ENCODE results near the gene ASCL2.

The ASCL2 gene

GRCh38 chr11:2263724-2264360 lies 6.5 kb downstream of the ASCL2 start:
- Mint-ChIP-seq H3K4me3 (no peak overlapping the region), H3K4me1 (peaks cover 28% of the 10 kb centered on the region), H3K9me3 (no peaks in the 10 kb centered on the region), H3K36me3 (peaks cover 6% of the 10 kb centered on the region), H3K27ac (no peak overlapping the region)
- DNase-seq (ENCODE audit: low spot score in 2 of 2): no peak
- ATAC-seq: no peak

- DNase-seq (ENCODE audit: low spot score in 2 of 2) (no peak), ATAC-seq (no peak)
- peaks cover 26% of the 10 kb centered on the region for H3K4me1 Mint-ChIP-seq
- no peak overlapping the region for H3K4me3 Mint-ChIP-seq
- H3K27ac Mint-ChIP-seq: no peak overlapping the region
- H3K9me3 Mint-ChIP-seq: no peaks in the 10 kb centered on the region
- peaks cover 4% of the 10 kb centered on the region for H3K36me3 Mint-ChIP-seq
Observed at GRCh38 chr11:2263071-2263565, 7.3 kb downstream of the ASCL2 start.

- no peak for DNase-seq (ENCODE audit: low spot score in 2 of 2)
- H3K4me3 Mint-ChIP-seq: no peak overlapping the region
Observed at GRCh38 chr11:2262301-2263070, 7.9 kb downstream of the ASCL2 start.

GRCh38 chr11:2261436-2262230 lies 8.8 kb downstream of the ASCL2 start:
- no peak overlapping the region for H3K4me3 Mint-ChIP-seq
- H3K9me3 Mint-ChIP-seq: no peaks in the 10 kb centered on the region
- ATAC-seq: no peak
- H3K36me3 Mint-ChIP-seq: no peaks in the 10 kb centered on the region
- H3K4me1 Mint-ChIP-seq: peaks cover 21% of the 10 kb centered on the region
- peak overlapping the region; percentile 58 for H3K27ac Mint-ChIP-seq
- no peak for DNase-seq (ENCODE audit: low spot score in 2 of 2)

More at GRCh38 chr11:2262301-2263070, 7.9 kb downstream of the ASCL2 start:
- Mint-ChIP-seq H3K27ac (peak overlapping the region; percentile 58), H3K4me1 (peaks cover 22% of the 10 kb centered on the region), H3K9me3 (no peaks in the 10 kb centered on the region), H3K36me3 (no peaks in the 10 kb centered on the region)
- no peak for ATAC-seq

GRCh38 chr11:2260491-2261364 lies 9.7 kb downstream of the ASCL2 start:
- Mint-ChIP-seq H3K4me1 (peaks cover 12% of the 10 kb centered on the region), H3K4me3 (no peak overlapping the region), H3K9me3 (no peaks in the 10 kb centered on the region), H3K36me3 (no peaks in the 10 kb centered on the region), H3K27ac (no peak overlapping the region)
- no peak for DNase-seq (ENCODE audit: low spot score in 2 of 2)
- ATAC-seq: no peak

- DNase-seq (ENCODE audit: low spot score in 2 of 2) (no peak), ATAC-seq (no peak)
- Mint-ChIP-seq H3K4me3 (no peak overlapping the region), H3K4me1 (peaks cover 5% of the 10 kb centered on the region), H3K36me3 (no peaks in the 10 kb centered on the region), H3K9me3 (no peaks in the 10 kb centered on the region), H3K27ac (peak overlapping the region; percentile 40)
Observed at GRCh38 chr11:2259897-2260451, 10.4 kb downstream of the ASCL2 start.

GRCh38 chr11:2259466-2259830 lies 10.9 kb downstream of the ASCL2 start:
- Mint-ChIP-seq H3K27ac (peak overlapping the region; percentile 40), H3K9me3 (no peaks in the 10 kb centered on the region), H3K36me3 (no peaks in the 10 kb centered on the region), H3K4me1 (peaks cover 5% of the 10 kb centered on the region), H3K4me3 (no peak overlapping the region)
- peak in 1 of 2 donors; percentile 41 for DNase-seq (ENCODE audit: low spot score in 2 of 2)
- no peak for ATAC-seq

- Mint-ChIP-seq H3K9me3 (no peaks in the 10 kb centered on the region), H3K27ac (no peak overlapping the region), H3K36me3 (no peaks in the 10 kb centered on the region), H3K4me1 (peaks cover 5% of the 10 kb centered on the region), H3K4me3 (no peak overlapping the region)
- DNase-seq (ENCODE audit: low spot score in 2 of 2) (peak in 1 of 2 donors; percentile 44), ATAC-seq (no peak)
Observed at GRCh38 chr11:2258501-2259465, 11.6 kb downstream of the ASCL2 start.

GRCh38 chr11:2256951-2257700 lies 13.3 kb downstream of the ASCL2 start:
- no peak for DNase-seq (ENCODE audit: low spot score in 2 of 2)
- Mint-ChIP-seq H3K9me3 (no peaks in the 10 kb centered on the region), H3K36me3 (no peaks in the 10 kb centered on the region), H3K27ac (no peak overlapping the region), H3K4me1 (peaks cover 5% of the 10 kb centered on the region), H3K4me3 (no peak overlapping the region)
- no peak for ATAC-seq

- H3K9me3 Mint-ChIP-seq: no peaks in the 10 kb centered on the region
- no peak overlapping the region for H3K4me3 Mint-ChIP-seq
- no peak for ATAC-seq
- H3K4me1 Mint-ChIP-seq: peaks cover 5% of the 10 kb centered on the region
- H3K27ac Mint-ChIP-seq: no peak overlapping the region
- DNase-seq (ENCODE audit: low spot score in 2 of 2): no peak
- H3K36me3 Mint-ChIP-seq: no peaks in the 10 kb centered on the region
Observed at GRCh38 chr11:2256293-2256913, 14.0 kb downstream of the ASCL2 start.

- no peaks in the 10 kb centered on the region for H3K4me1 Mint-ChIP-seq
- H3K9me3 Mint-ChIP-seq: no peaks in the 10 kb centered on the region
- no peak overlapping the region for H3K4me3 Mint-ChIP-seq
- peaks cover 5% of the 10 kb centered on the region for H3K36me3 Mint-ChIP-seq
- ATAC-seq: no peak
- DNase-seq (ENCODE audit: low spot score in 2 of 2): no peak
- H3K27ac Mint-ChIP-seq: no peak overlapping the region
Observed at GRCh38 chr11:2252018-2252417, 18.4 kb downstream of the ASCL2 start.

GRCh38 chr11:2251138-2251537 lies 19.2 kb downstream of the ASCL2 start:
- no peak for ATAC-seq
- H3K4me1 Mint-ChIP-seq: no peaks in the 10 kb centered on the region
- DNase-seq (ENCODE audit: low spot score in 2 of 2): no peak
- H3K27ac Mint-ChIP-seq: no peak overlapping the region
- peaks cover 5% of the 10 kb centered on the region for H3K36me3 Mint-ChIP-seq
- no peak overlapping the region for H3K4me3 Mint-ChIP-seq
- H3K9me3 Mint-ChIP-seq: no peaks in the 10 kb centered on the region

GRCh38 chr11:2250485-2250884 lies 19.9 kb downstream of the ASCL2 start:
- peak overlapping the region; percentile 39 for H3K27ac Mint-ChIP-seq
- H3K9me3 Mint-ChIP-seq: no peaks in the 10 kb centered on the region
- DNase-seq (ENCODE audit: low spot score in 2 of 2) (no peak), ATAC-seq (no peak)
- H3K4me1 Mint-ChIP-seq: no peaks in the 10 kb centered on the region
- H3K36me3 Mint-ChIP-seq: peaks cover 5% of the 10 kb centered on the region
- H3K4me3 Mint-ChIP-seq: no peak overlapping the region
